ENCODE data around the gene PSMD12.
"Not testable (repeated sequence)": the region's sequence is repeated elsewhere in the genome, so short reads cannot be mapped to it uniquely, and the experiment has no call there.

Gene PSMD12

GRCh38 chr17:67366193-67367157 lies at the start of gene PSMD12:
PSMD12 (minus strand) TSS chr17:67366577; CDS start chr17:67366519, 58 bp downstream.
- FAIRE-seq (no peak), DNase-seq (ENCODE audit: low spot score) (peak; percentile 81)

- DNase-seq (ENCODE audit: low spot score) (no peak), FAIRE-seq (no peak)
Measured at GRCh38 chr17:67415291-67415690, 48.9 kb upstream of the PSMD12 start.

GRCh38 chr17:67414559-67414958 lies 48.2 kb upstream of the PSMD12 start:
- FAIRE-seq (no peak), DNase-seq (ENCODE audit: low spot score) (no peak)

- FAIRE-seq (no peak), DNase-seq (ENCODE audit: low spot score) (no peak)
Measured at GRCh38 chr17:67414130-67414529, 47.8 kb upstream of the PSMD12 start.

GRCh38 chr17:67413388-67413787 lies 47.0 kb upstream of the PSMD12 start:
- no peak for FAIRE-seq
- DNase-seq (ENCODE audit: low spot score), result no peak

- FAIRE-seq (no peak), DNase-seq (ENCODE audit: low spot score) (no peak)
Measured at GRCh38 chr17:67412941-67413340, 46.6 kb upstream of the PSMD12 start.

- DNase-seq (ENCODE audit: low spot score) (no peak), FAIRE-seq (no peak)
Measured at GRCh38 chr17:67412032-67412431, 45.7 kb upstream of the PSMD12 start.

- FAIRE-seq, result no peak
- DNase-seq (ENCODE audit: low spot score), result no peak
Measured at GRCh38 chr17:67411397-67411796, 45.0 kb upstream of the PSMD12 start.

- not testable (repeated sequence) for DNase-seq (ENCODE audit: low spot score); FAIRE-seq
Measured at GRCh38 chr17:67408455-67408830, 42.1 kb upstream of the PSMD12 start.

- FAIRE-seq, result no peak
Measured at GRCh38 chr17:67403483-67403882, 37.1 kb upstream of the PSMD12 start.

GRCh38 chr17:67403065-67403464 lies 36.7 kb upstream of the PSMD12 start:
- DNase-seq (ENCODE audit: low spot score) (no peak), FAIRE-seq (no peak)

More at GRCh38 chr17:67403483-67403882, 37.1 kb upstream of the PSMD12 start:
- DNase-seq (ENCODE audit: low spot score), result no peak

GRCh38 chr17:67401598-67402504 lies 35.5 kb upstream of the PSMD12 start:
- FAIRE-seq, result no peak
- DNase-seq (ENCODE audit: low spot score), result no peak

- DNase-seq (ENCODE audit: low spot score) (no peak), FAIRE-seq (no peak)
Measured at GRCh38 chr17:67401106-67401505, 34.7 kb upstream of the PSMD12 start.

GRCh38 chr17:67400193-67400592 lies 33.8 kb upstream of the PSMD12 start:
- DNase-seq (ENCODE audit: low spot score), result no peak
- FAIRE-seq, result no peak

GRCh38 chr17:67399676-67400075 lies 33.3 kb upstream of the PSMD12 start:
- DNase-seq (ENCODE audit: low spot score) (no peak), FAIRE-seq (no peak)

GRCh38 chr17:67393809-67394397 lies 27.5 kb upstream of the PSMD12 start:
- no peak for DNase-seq (ENCODE audit: low spot score)
- FAIRE-seq, result no peak

GRCh38 chr17:67392111-67392510 lies 25.7 kb upstream of the PSMD12 start:
- DNase-seq (ENCODE audit: low spot score), result no peak
- no peak for FAIRE-seq

- peak; percentile 96 for DNase-seq (ENCODE audit: low spot score)
- FAIRE-seq, result peak; percentile 92
Measured at GRCh38 chr17:67390646-67391361, 24.4 kb upstream of the PSMD12 start.

GRCh38 chr17:67390006-67390645 lies 23.7 kb upstream of the PSMD12 start:
- FAIRE-seq (no peak), DNase-seq (ENCODE audit: low spot score) (no peak)

- FAIRE-seq, result no peak
- no peak for DNase-seq (ENCODE audit: low spot score)
Measured at GRCh38 chr17:67388986-67389385, 22.6 kb upstream of the PSMD12 start.
